HAP-1 (cell line): ENCODE results near the gene ENTPD6.

Experiments
- DNase-seq, 2 experiments: peaks; one replicate each; pipeline ENCODE4 v3.0.0-alpha.2; 2016 to 2020; ENCODE audit warnings: low spot score in 2 of 2
- H3K27me3 ChIP-seq: fragments of 250-450 bp; sonication (Bioruptor Pico); 2 replicates; pipeline ENCODE4 v1.5.1; 2020; ENCODE audit warnings: low read depth, mild to moderate bottlenecking, moderate library complexity
- H3K36me3 ChIP-seq: fragments of 250-450 bp; sonication (Bioruptor Pico); replicated peaks from 2 replicates; pipeline ENCODE4 v1.5.1; 2020; ENCODE audit warnings: mild to moderate bottlenecking
- H3K4me1 ChIP-seq: fragments of 250-450 bp; sonication (Bioruptor Pico); 2 replicates; pipeline ENCODE4 v1.5.1; 2020; ENCODE audit warnings: mild to moderate bottlenecking
- H3K4me3 ChIP-seq: fragments of 250-450 bp; sonication (Bioruptor Pico); 2 replicates; pipeline ENCODE4 v1.5.1; 2020; ENCODE audit warnings: mild to moderate bottlenecking, moderate library complexity
- H3K9me3 ChIP-seq: fragments of 250-450 bp; sonication (Bioruptor Pico); 2 replicates; pipeline ENCODE4 v1.5.1; 2020; ENCODE audit warnings: mild to moderate bottlenecking, moderate library complexity
- in situ Hi-C: fragments of 300-500 bp; cut with MboI; formaldehyde crosslinking; loops from 3 replicates; pipeline ENCODE4 v1.14.3; 2020; ENCODE audit warnings: low sequenced_read_pairs, inconsistent platforms, mixed read lengths

ENTPD6 gene

DNA sequence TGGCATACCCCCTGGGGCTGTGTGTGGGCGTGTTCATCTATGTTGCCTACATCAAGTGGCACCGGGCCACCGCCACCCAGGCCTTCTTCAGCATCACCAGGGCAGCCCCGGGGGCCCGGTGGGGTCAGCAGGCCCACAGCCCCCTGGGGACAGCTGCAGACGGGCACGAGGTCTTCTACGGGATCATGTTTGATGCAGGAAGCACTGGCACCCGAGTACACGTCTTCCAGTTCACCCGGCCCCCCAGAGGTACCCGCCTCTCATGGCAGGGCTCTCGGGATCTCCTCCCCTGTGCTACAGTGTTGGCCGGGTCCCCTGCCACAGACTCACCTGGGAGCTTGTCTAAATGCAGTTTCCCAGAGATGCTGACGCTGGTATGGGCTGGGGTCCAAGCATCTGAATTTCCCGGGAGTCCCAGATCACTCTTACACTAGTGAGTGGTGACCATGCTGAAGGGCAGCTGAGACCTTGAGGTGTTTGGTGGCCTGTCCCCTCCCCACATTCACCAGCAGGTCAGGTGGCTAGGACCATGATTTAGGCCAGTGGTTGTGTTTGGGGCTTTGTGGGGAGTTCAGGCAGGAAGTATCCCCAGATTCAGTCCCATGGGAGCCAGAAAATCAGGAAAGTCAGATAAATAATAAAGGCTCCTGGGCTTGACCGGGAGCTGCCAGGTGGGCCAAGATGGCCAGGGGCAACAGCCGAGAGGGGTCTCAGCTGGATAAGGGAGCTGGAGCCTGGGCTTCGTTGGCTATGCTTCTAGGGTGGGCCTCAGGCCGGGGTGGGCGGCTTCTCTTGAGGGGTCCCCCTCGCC is 11.8 kb downstream of the ENTPD6 start:
- in situ Hi-C loops, result no loop called here
- H3K4me1 ChIP-seq, result no peaks in the 10 kb centered on the region
- H3K9me3 ChIP-seq, result no peaks in the 10 kb centered on the region
- DNase-seq, result no peak
- H3K27me3 ChIP-seq, result no peaks in the 10 kb centered on the region
- H3K36me3 ChIP-seq, result peaks cover 28% of the 10 kb centered on the region
- no peak overlapping the region for H3K4me3 ChIP-seq

DNA sequence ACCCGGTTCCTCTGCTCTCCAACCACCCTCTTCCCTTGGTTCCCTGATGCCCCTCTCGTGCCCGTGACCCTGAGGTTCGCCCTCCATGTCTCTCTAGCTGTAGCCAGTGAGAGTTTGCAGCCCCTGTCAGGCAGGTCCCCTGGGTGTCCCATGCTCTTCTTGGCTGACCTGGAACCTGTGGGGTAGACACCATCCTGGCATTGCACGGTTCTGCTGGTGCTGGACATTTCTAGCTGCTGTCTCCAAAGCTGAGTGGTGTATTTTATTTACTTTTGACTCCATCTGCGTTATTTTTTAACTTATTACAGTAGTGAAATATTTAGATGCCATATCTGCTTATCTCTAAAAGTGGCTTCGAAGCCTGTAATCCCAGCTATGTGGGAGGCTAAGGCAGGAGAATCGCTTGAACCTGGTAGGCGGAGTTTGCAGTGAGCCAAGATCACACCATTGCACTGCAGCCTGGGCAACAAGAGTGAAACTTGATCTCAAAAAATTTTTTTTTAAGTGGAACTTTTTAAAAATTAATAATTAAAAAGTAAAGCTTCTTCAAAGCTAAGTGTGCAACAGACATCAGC is 12.5 kb downstream of the ENTPD6 start:
- Histone ChIP-seq H3K9me3 (no peaks in the 10 kb centered on the region), H3K36me3 (peaks cover 29% of the 10 kb centered on the region), H3K27me3 (no peaks in the 10 kb centered on the region), H3K4me3 (no peak overlapping the region), H3K4me1 (no peaks in the 10 kb centered on the region)
- DNase-seq, result no peak
- in situ Hi-C loops, result no loop called here

DNA sequence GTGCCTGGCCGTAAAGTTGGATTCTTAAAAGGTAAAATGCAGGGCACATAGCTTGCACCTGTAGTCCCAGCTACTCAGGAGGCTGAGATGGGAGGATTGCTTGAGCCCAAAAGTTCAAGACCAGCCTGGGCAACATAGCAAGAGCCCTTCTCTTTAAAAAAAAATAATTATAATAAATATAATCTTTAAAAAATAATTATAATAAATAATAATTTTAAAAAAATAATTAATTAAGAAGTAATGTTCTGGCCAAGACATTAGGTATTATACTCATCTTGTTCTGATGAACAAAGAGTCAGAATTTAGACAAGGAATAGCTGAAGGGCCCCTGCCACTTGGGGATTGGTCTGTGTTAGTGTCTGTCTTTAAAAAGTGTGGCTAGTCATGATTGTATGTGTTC is 13.9 kb downstream of the ENTPD6 start:
- Histone ChIP-seq H3K27me3 (no peaks in the 10 kb centered on the region), H3K36me3 (peaks cover 40% of the 10 kb centered on the region), H3K4me3 (no peak overlapping the region), H3K4me1 (no peaks in the 10 kb centered on the region), H3K9me3 (no peaks in the 10 kb centered on the region)
- in situ Hi-C loops, result no loop called here
- no peak for DNase-seq

DNA sequence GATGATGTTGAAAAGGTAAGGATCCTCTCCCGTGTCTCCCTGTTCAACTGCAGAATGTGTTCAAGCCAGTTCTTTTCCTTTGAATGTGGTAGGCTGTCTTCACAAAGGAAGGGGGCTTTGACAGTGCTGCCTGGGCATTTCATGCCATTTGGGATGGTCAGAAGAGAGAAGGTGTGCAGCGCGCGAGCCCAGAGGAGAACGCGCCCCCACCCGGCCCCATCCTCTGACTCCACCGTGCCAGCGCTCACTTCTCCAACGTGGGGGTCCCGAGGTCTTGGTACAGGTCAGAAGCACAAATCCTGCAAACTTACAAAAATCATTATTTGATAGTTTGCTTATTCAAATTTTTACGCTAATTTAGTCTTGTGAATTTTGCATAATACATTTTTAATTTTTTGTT is 14.4 kb downstream of the ENTPD6 start:
- in situ Hi-C loops, result no loop called here
- Histone ChIP-seq H3K36me3 (peaks cover 43% of the 10 kb centered on the region), H3K4me3 (no peak overlapping the region), H3K4me1 (no peaks in the 10 kb centered on the region), H3K9me3 (no peaks in the 10 kb centered on the region), H3K27me3 (no peaks in the 10 kb centered on the region)
- DNase-seq, result no peak

DNA sequence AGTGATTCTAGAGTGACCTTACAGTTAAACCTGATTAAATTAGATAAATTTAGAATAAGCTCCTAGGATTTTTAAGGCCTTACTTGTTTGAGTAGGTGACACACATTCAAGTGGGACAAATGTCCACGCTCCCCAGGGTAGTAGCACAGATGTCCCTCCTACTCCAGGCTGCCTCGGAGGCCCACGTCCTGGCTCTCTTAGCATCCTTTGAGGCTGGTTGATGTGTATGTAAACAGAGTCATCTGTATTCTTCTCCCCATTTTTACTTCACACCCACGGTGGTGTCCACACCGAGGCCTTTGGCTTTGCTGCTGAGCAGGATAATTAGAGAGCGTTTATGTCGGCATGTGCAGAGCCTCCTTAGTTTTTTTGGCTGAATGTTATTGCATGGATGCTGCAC is 15.8 kb downstream of the ENTPD6 start:
- Histone ChIP-seq H3K36me3 (peaks cover 55% of the 10 kb centered on the region), H3K27me3 (no peaks in the 10 kb centered on the region), H3K4me3 (no peak overlapping the region), H3K9me3 (no peaks in the 10 kb centered on the region), H3K4me1 (no peaks in the 10 kb centered on the region)
- no peak for DNase-seq
- in situ Hi-C loops, result no loop called here

DNA sequence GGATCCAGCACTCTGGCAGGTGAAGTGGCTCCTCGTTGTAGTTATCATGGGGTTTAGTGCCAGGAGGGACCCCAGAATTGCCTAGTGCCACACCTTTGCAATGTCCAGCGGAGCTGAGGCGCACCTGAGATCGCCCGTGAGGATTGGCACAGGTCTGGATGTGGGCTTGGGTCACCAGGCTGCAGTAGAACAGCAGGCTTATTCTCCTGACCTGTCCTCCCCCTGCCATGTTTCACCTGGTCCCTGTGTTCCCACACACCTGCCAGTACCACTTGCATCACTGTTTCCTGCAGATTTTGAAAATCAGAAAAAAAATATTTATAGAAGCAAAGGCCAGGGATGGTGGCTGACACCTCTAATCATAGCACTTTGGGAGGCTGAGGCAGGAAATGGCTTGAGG is 16.7 kb downstream of the ENTPD6 start:
- H3K36me3 ChIP-seq, result peaks cover 62% of the 10 kb centered on the region

DNA sequence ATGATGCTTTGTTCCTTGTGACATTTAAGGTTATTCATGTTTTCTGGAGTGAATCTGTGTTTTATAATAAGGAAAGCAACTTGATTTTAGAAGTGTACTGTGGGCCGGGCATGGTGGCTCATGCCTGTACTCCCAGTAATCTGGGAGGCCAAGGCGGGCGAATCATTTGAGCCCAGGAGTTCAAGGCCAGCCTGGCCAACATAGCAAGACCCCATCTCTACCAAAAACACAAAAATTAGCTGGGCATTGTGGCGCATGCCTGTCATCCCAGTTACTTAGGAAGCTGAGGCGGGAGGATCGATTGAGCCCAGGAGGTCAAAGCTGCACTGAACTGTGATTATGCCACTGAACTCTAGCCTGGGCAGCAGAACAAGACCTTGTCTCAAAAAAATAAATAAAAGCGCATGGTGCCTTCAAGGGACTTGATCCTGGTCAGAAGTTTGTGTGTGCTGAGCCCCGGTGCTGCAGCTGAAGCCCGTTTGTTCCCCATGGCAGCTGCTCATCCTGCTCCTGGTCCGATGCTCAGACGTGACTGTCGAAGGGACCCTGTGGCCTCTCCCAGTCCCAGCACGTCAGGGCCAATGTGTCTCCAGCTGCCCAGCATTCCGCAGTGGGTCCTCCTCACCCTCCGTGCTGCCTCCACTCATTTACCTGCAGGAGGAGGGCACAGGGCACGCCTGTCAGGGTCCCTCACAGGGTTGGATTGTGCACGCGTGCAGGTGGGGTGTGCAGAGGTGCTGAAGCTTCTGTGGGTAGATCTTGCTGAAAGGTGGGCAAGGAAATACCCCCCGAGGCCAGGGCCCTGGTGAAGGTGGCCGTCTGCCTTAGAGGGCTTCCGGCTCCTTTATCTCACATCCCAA is 18.3 kb downstream of the ENTPD6 start:
- Histone ChIP-seq H3K27me3 (no peaks in the 10 kb centered on the region), H3K36me3 (peaks cover 63% of the 10 kb centered on the region), H3K4me3 (no peak overlapping the region), H3K9me3 (no peaks in the 10 kb centered on the region), H3K4me1 (no peaks in the 10 kb centered on the region)
- in situ Hi-C loops, result no loop called here
- DNase-seq, result no peak

More for the DNA sequence above, 16.7 kb downstream of the ENTPD6 start:
- in situ Hi-C loops, result no loop called here
- Histone ChIP-seq H3K27me3 (no peaks in the 10 kb centered on the region), H3K4me1 (no peaks in the 10 kb centered on the region), H3K9me3 (no peaks in the 10 kb centered on the region), H3K4me3 (no peak overlapping the region)
- DNase-seq, result no peak

DNA sequence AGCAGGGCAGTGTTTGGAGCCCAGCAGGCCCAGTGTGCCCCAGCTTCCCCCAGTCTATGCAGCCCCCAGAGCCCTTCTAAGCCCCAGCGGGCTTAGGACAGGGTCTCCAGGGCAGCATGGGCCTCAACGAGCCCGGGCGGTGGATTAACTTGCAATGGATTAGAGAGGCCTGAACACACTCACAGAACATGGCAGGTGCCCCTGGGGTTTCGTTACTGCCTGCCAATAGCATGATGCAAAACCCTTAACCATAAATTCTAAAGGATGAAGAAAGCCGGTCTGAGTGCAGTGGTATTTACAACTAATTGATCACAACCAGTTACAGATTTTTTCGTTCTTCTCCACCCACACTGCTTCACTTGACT is 18.9 kb downstream of the ENTPD6 start:
- in situ Hi-C loops, result no loop called here
- DNase-seq, result no peak
- Histone ChIP-seq H3K4me1 (no peaks in the 10 kb centered on the region), H3K9me3 (no peaks in the 10 kb centered on the region), H3K36me3 (peaks cover 69% of the 10 kb centered on the region), H3K4me3 (no peak overlapping the region), H3K27me3 (no peaks in the 10 kb centered on the region)

DNA sequence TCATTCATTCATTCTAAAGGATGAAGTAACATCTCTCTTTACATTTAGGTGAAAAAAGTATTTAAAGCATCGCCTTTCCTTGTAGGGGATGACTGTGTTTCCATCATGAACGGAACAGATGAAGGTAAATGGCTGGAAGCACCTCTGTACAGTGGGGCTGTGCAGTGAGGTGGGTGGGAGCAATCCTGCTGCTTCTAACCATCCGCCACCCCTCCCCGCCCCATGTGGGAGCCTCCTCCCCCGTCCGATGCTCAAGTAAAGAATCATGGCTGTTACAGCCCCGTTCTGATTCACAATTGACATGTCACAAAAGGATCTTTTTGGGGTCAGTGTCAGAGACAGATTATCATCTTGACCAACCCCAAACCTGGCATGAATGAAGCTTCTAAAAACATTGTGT is 19.3 kb downstream of the ENTPD6 start:
- no peak for DNase-seq
- peaks cover 69% of the 10 kb centered on the region for H3K36me3 ChIP-seq
- in situ Hi-C loops, result no loop called here
- H3K27me3 ChIP-seq, result no peaks in the 10 kb centered on the region
- H3K4me1 ChIP-seq, result no peaks in the 10 kb centered on the region
- no peak overlapping the region for H3K4me3 ChIP-seq
- no peaks in the 10 kb centered on the region for H3K9me3 ChIP-seq

DNA sequence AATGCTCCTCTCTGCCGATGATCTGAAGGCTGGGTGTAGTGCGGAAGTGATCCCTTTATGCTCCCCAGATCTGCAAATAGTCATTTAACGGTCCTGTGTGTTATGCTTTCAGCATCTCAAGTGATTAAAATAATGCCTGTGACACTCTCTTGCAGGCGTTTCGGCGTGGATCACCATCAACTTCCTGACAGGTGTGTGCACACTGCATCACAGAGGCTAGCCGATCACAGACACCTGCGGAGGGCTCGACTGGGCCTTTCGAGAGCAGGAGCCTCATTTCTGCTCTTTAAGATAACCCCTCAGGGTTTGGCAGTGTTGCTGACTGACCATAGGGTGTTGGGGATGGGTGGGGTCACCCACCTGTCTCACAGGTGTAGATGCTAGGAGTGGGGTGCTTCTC is 20.0 kb downstream of the ENTPD6 start:
- Histone ChIP-seq H3K9me3 (no peaks in the 10 kb centered on the region), H3K4me1 (no peaks in the 10 kb centered on the region), H3K27me3 (no peaks in the 10 kb centered on the region), H3K4me3 (no peak overlapping the region), H3K36me3 (peaks cover 62% of the 10 kb centered on the region)
- DNase-seq, result no peak
- in situ Hi-C loops, result no loop called here

DNA sequence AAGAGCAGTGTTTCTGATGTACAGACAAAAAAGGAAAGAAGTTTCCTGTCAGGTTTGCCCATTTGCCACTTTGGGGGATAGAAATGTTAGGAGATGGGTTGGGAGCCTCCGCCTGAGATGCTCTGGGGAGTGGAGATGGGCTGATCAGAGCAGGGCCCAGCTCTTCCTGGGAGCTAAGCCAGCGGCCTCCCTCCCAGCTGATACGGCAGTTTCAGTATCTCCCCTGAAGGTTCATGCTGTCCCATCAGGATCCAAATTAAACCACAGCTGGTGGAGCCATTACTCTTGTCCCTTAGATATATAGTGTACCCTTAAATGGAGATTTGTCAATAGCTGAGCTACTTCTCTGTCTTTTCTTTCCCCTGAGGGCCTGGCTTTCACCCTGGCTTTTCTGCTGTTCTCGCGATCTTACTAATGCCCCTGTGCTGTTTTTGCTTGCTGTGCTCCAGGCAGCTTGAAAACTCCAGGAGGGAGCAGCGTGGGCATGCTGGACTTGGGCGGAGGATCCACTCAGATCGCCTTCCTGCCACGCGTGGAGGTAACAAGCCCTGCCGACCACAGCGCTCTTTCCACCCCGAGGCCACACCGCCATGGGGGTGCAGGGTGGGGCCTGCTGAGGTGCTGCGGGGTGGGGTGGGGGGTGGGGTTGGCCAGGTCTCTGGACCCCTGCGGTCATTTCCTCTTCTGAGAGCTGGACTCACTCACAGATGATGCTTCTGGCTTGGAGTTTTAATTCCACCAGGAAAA is 20.9 kb downstream of the ENTPD6 start:
- H3K9me3 ChIP-seq, result no peaks in the 10 kb centered on the region
- in situ Hi-C loops, result no loop called here
- H3K4me3 ChIP-seq, result no peak overlapping the region
- H3K36me3 ChIP-seq, result peaks cover 55% of the 10 kb centered on the region
- no peaks in the 10 kb centered on the region for H3K27me3 ChIP-seq
- DNase-seq, result no peak
- no peaks in the 10 kb centered on the region for H3K4me1 ChIP-seq

DNA sequence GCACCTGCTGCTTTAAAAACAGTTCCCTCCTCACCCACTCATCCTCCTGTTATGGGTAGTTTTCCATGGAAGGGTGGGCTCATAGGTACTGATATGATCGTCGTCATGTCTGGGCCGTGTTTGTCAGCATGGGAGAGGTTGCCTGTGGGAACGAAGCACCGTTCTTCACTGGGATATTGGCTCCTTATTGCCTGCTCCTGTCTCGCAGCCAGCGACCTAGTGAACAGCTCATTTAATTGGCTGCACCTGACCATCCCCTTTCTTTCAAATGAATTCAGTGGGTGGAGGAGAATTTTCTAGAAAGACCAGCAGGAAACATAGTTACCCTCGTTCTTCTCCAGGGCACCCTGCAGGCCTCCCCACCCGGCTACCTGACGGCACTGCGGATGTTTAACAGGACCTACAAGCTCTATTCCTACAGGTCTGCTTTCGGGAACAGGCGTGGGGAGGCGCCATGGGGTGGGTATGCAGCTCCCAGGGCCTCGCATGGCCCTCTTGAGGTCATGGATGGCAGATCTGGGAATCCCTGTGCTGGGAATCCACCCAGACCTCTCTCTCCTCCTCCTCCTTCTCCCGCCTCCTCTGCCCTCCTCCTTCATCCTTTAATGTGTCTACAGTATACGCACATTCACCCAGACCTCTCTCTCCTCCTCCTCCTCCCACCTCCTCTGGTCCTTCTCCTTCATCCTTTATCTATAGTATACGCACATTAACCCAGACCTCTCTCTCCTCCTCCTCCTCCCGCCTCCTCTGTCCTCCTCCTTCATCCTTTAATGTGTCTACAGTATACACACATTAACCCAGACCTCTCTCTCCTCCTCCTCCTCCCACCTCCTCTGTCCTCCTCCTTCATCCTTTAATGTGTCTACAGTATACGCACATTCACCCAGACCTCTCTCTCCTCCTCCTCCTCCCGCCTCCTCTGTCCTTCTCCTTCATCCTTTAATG is 21.9 kb downstream of the ENTPD6 start:
- no peak for DNase-seq
- H3K36me3 ChIP-seq, result peaks cover 46% of the 10 kb centered on the region
- no peaks in the 10 kb centered on the region for H3K27me3 ChIP-seq
- H3K4me3 ChIP-seq, result no peak overlapping the region
- no peaks in the 10 kb centered on the region for H3K9me3 ChIP-seq
- no peaks in the 10 kb centered on the region for H3K4me1 ChIP-seq
- in situ Hi-C loops, result no loop called here

DNA sequence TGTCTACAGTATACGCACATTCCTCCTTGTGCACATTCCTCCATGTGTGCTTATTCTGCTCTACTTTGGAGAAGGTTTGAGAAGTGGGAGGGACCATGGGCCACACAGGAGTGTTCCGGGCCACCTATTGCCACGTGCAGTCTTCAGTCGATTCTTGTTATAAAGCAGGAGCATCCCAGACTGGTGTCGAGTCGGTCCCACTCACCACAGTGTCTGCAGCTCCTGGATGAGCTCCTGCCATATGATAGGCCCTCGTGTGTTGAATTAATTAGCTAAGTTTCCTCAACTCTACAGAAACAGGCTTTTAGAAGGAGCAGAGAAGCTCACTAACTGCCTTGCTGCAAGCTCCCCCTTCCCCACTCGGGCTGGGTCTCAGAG is 22.6 kb downstream of the ENTPD6 start:
- in situ Hi-C loops, result no loop called here
- Histone ChIP-seq H3K36me3 (peaks cover 42% of the 10 kb centered on the region), H3K4me1 (no peaks in the 10 kb centered on the region), H3K4me3 (no peak overlapping the region), H3K27me3 (no peaks in the 10 kb centered on the region), H3K9me3 (no peaks in the 10 kb centered on the region)
- no peak for DNase-seq
